ENCODE measurements around the gene CSNK1G1. TPM values are rescaled to one million over a fixed set of nuclear protein-coding genes. Genes with fewer than 3 reads are reported as not detected.

The CSNK1G1 gene
- total and polyA plus RNA-seq, 4 donors: 2.5 to 25.3 (median 9.1) TPM

Other genes starting within 250 kb of the CSNK1G1 start
- gene SNX22, start 204.4 kb downstream of the CSNK1G1 start, total RNA-seq: under 1 TPM; 0.36 to 0.39 TPM
- gene SNX22, start 204.4 kb downstream of the CSNK1G1 start, polyA plus RNA-seq: under 1 TPM; 0.38 to 0.90 TPM
- gene PPIB, start 193.2 kb downstream of the CSNK1G1 start, total RNA-seq: 100 to 1,000 TPM; 362 to 395 TPM
- 100 to 1,000 TPM; 293 to 699 TPM for gene PPIB, start 193.2 kb downstream of the CSNK1G1 start, polyA plus RNA-seq
- gene PCLAF, start 25.3 kb upstream of the CSNK1G1 start, total RNA-seq: under 1 TPM in 1 of 2 donors, not detected in 1; 0.91 TPM
- gene PCLAF, start 25.3 kb upstream of the CSNK1G1 start, polyA plus RNA-seq: 1 to 10 TPM in 1 of 2 donors, not detected in 1; 6.0 TPM
- gene TRIP4, start 31.7 kb upstream of the CSNK1G1 start, total RNA-seq: 10 to 100 TPM; 26.0 to 27.6 TPM
- gene TRIP4, start 31.7 kb upstream of the CSNK1G1 start, polyA plus RNA-seq: 10 to 100 TPM; 23.3 to 31.2 TPM
- 10 to 100 TPM; 40.5 to 46.7 TPM for gene ZNF609, start 104.4 kb upstream of the CSNK1G1 start, total RNA-seq
- gene ZNF609, start 104.4 kb upstream of the CSNK1G1 start, polyA plus RNA-seq: 1 to 10 TPM; 5.4 to 6.7 TPM